HG03565 (cell line): Measurements from ENCODE around the gene ITPR2.
"Not testable (repeated sequence)": the region's sequence is repeated elsewhere in the genome, so short reads cannot be mapped to it uniquely, and the experiment has no call there.

Experiments used
- ATAC-seq: cut with Tn5 transposase; IDR thresholded peaks from one replicate; pipeline ENCODE4 v1.9.1; 2021; ENCODE audit warnings: mild to moderate bottlenecking, moderate library complexity; ENCODE audit not compliant: unreplicated experiment

Gene ITPR2

DNA sequence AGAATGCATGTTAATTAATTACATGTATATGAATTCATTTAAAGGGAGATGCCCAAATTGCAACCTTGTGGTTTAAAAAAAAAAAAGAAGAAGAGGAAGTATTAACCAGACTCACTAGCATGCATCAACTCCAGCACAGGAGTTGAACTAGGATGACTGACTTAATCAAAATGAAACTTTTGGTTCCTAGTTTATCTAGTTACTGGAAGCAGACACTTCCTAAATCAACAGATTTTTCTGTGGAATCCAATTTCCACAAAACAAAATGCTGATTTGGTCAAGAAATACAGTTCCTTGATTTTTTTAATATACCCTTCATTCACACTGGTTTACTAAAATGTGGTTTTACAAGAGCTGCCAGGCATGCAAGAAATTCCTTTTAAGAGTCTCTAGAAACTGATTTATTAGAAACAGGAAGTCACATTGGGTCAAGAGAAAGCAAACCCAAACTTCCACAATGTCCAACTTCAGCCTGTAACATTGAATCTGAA, 41.6 kb downstream of the ITPR2 start:
- ATAC-seq: peak; percentile 63

DNA sequence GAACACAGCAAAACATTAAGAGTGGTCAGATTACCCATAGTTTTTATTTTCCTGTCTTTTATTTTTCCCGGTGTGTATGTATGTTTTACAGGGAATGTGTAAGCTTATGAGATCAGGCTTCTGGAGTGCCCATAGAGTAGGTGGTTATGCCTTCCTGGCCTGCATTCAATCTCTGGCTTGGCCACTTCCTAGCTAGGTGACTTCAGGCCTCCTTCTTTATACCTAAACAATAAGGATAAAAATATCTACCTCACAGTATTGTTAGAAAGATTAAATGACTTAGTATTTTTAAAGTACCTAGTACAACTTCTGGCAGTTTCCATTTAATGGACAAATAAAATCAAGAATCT, 42.4 kb downstream of the ITPR2 start:
- no peak for ATAC-seq

DNA sequence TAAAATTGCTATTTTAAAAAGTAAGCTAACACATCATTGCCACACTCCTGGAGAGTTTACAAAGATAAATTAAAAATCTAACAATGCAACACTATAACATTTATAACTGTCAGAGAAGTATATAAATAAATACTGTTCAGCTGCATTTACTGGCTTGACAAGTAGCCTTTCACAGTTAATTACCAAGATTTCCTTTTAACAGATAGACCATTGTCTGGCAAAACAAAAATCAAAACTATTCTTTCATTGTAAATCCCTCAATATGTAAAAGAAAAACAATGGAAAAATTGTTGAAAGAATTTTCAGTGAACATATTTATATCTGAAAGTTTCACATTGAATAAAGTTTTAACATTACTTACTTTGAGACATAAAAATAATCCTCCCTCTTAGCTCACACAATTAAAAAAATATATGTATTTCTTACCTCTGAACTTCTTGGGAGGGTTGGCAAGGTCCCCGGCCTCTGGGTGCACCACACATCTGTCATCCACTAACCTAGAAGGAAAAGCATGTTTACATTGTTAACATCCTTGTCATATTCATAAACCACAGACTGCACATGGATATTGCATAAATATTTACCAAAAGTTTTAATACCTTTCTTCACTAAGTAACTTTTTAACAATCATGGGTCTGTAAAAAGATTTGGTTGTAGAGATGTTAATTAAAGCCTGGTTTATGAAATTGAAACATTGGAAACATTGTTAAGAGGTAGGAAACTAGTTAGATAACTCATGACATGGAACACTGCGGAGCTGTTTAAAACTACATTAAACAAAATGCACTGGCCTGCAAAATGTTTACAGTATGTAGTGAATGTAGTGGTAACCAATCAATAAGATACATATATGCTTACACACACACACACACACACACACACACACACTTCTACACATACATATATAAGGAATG, 43.0 kb downstream of the ITPR2 start:
- no peak for ATAC-seq

DNA sequence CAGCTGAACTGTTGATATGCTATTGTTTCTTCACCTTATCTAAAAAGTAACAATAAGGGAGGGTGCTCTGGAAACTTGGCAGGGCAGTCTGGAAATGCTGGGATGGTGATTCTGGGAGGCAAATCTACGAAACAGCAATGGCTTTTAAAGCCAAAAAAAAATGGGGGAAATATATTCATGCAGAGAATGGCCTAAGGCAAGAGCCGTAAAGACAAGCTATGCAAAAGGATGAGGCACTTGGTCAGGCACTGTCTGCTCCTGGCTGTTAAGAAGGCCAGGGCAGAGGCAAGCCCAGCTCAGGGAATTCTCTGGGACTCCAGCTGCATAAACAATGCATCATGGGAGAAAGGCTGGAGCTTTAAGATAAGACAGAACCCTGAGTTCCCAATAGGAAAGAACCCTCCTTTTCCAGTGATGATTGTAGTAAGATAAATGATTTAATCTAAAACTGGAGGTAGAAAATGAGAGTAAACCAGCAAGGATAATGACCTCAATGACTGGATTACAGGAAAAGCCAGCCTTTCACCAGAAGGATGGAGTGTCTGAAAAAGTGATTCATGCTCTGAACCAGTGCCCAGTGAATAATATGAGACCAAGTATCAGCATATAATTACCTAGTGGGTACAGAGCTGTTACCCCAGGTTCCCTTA, 46.0 kb downstream of the ITPR2 start:
- ATAC-seq: no peak

DNA sequence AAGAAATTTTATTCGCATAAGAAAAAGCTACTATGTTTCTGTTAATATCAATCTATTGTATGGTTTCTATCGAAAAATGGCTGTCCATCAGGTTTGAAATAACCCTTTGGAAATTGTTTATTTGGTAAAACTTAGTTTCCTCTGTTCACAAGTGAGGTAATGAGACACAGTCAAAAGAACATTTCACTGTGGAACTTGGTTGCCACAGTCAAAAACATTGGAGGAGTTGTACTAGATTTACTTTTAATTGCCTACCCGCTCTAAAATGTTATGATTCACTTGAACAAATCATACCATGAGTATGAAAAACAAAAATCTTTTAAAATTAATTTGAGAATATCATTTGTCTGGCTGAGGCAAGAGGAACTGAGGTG, 46.5 kb downstream of the ITPR2 start:
- no peak for ATAC-seq

DNA sequence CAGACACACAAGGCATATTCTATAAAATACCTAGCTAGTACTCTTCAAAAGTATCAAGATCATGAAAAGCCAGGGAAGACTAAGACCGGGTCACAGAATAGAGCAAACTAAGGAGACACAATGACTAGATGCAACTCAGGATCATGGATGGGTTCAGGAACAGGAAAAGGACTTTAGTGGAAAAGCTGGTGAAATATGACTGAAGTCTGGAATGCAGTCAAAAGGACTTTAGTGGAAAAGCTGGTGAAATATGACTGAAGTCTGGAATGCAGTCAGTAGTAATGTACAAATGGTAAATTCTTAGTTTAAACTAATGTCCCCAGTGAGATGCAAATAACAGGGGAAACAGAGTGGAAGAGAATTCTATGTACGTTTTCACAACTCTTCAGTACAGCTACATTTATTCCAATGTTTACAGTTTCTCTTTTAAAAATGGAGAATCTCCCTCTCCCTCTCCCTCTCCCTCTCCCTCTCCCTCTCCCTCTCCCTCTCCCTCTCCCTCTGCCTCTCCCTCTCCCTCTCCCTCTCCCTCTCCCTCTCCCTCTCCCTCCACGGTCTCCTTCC, 49.1 kb downstream of the ITPR2 start:
- not testable (repeated sequence) for ATAC-seq

DNA sequence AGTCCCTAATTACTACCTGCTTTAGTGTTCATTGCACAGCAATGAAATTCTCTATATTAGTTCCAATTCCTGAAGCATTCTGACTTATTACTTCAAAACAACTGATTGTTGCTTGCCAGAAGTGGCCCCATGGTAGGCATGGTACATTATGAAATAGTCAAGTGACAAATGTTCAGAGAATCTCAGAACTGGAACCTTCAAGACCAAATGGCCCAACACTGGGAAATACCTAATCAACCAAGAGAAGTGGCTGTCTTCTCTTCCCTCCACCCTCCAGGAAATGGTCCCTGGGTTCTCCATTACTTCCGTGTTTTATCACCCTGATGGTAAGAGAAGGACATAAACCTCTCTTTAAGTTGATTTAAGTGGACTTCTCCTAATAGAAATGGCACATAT, 49.9 kb downstream of the ITPR2 start:
- no peak for ATAC-seq

DNA sequence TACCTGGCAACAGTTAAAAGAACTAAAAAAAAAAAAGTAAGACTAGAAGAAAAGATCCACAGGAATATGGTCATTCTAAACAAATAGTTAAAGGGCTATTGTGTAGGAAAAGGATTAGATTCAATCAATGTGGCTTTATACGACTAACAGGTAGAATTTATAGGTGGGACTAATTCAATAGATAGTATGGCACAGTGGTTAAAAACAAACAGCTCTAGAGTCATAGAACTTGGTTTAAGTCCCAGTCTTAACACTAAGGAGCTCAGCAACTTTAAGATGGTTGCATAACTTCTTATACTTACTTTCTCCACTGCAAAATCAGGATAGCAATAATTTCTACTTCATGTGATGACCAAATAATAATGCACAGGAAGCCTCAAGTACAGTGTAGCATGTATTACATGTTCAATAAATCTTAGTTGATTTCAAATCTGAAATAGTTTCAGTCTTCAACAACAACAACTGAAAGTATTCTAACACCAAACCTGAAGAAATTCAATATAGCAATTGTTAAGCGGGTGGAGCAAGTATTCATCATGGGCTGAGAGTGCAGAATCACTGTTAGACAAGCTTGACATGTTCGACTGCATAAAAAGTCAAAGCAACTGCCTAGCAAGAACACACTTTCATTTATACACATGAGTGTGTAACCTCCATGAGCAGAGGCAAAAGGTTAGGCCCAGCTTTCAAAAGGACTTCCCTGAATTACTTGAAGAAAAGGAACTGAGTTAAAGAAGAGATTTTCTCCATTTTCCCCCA, 50.4 kb downstream of the ITPR2 start:
- ATAC-seq: no peak

DNA sequence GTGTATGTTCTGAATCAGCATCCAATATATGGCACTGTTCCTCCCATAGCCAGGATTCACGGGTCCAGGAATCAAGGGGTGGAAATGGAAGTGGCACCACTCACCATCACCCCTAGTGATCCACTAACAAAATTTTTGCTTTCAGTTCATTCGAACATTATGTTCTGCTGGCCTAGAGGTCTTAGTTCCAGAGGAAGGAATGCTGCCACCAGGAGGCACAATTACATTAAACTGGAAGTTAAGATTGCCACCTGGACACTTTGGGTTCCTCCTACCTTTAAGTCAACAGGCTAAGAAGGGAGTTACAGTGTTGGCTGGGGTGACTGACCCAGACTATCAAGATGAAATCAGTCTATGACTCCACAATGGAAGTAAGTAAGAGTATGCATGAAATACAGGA, 52.3 kb downstream of the ITPR2 start:
- ATAC-seq: not testable (repeated sequence)

DNA sequence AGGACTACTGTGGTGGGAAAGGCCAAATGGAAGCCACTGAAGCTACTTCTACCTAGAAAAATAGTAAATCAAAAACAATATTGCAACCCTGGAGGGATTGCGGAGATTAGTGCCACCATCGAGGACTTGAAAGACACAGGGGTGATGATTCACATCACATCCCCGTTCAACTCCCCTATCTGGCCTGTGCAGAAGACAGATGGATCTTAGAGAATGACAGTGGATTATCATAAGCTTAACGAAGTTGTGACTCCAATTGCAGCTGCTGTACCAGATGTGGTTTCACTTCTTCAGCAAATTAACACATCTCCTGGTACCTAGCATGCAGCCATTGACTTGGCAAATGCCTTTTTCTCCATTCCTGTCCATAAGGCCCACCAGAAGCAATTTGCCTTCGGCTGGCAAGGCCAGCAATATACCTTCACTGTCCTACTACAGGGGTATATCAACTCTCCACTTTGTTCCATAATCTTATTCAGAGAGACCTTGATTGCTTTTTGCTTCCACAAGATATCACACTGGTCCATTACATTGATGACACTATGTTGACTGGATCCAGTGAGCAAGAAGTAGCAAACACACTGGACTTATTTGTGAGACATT, 54.7 kb downstream of the ITPR2 start:
- ATAC-seq: not testable (repeated sequence)

DNA sequence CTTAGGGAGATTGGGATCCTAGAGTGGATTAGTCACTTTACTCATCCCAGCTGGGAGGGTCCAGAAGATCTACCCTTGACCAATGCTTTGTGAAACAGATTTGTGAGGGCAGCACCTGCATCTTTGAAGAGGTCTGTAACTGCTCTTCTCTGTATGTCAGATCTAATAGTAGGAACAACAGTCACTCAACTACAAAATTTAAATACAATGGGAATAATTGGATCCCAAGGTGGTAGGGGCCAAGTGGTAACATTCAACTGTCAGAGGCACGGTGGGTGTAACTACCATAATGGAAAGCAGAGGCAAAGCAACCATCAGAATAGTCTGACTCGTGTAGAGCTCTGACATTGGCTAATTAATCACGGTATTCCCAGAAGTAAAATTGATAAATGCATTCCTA, 55.8 kb downstream of the ITPR2 start:
- ATAC-seq: no peak

DNA sequence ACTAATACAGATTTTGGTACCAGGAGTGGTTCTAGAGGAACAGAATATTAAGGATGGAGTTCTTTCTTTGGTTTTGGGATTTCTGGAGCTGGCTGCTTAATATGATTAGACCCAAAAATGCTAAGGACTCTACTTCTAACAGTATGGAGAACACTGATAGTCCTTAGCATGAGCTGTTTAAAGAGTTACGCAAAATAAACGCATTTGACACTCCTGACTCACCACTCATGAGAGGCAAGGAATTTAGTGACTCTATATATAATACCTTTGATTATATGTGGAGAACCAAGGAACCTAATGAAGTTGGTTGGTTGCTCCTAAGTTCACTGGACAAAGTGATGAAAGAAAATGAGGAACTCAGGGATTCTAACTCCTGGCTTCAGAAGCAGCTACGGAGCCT, 57.0 kb downstream of the ITPR2 start:
- ATAC-seq: not testable (repeated sequence)

DNA sequence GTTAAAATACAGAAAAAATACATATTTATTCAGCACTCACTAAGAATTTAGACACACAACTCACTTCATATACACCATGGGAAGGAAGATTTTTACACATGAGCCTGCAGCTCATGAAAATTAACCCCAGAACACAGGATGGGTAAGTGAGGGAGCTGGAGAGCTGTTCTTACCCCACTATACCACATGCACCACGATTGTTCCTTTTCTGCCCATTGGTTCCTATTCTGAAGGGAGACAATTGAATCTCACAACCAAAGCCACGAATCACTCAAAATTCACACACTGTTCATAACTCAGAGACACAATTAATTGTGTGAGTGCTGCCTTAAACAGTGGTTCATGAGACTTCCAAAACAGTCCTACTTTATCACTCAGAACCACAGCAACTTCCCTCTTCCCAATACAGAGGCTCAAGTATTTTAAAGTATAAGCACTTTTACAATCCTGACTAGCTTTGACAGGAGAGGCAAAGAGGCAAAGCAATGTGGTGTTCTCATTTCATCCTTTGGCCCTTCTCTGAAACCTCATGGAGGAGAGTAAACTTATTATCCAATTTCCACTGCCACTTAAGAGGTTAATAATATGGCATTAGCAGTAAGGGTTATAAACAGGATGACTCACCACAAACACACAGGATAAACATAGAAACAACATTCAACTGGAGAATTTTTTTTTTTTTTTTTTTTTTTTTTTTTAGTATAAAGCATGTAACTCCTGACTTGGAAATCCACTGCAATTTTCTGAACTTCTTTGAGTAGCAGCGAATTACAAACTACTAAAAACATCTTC, 59.5 kb downstream of the ITPR2 start:
- no peak for ATAC-seq

DNA sequence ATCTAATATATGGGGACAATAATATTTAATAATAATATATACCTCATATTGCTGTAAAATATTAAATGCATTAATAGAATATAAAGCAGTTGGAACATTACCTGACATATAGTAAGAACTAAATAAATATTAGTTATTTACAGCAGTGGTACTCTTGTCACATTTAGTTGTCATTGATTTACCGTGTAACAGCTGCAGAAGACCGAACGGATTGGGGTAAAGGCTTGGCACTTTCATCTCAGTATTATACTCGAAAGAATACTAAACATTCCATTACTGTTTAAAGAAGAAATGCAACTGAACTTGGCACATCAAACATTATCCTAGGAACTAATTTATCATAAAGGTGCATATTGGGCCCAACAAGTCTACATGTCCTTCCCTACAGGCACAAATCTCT, 61.1 kb downstream of the ITPR2 start:
- no peak for ATAC-seq

DNA sequence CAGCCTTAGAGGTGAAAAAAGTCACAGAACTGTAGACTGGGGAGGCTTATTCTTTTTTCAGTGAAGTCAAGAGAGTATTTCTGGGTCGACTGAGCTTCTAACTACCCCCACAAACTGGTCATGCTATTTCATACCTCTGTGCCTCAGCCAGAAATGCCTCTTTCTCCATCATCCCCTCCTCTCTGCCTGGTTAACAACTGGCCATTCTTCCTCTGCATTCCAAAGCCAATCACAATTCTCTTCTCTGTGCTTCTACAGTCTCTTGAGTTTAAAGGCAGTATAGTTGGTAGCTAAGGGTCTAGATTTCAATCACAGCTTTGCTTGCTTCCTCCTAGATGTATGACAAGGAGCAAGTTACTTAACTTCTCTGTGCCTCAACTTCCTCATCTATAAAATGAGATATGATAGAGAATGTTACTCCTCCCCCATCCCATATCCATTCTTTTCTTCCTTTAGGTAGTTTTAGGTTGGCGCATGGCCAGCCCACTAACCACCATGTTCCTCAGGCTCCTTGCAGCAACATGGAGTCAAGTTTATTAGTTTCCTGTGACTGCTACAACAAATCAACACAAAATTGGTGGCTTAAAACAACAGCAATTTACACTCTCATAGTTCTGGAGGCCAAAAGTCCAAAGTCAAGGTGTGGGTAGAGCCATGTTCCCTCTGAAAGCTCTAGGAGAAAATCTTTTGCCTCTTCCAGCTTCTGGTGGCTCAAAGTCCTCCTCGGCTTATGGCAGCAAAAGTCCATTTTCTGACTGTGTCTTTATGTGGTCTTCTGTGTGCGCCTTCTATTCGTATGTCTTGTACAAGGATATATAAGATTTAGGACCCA, 62.5 kb downstream of the ITPR2 start:
- no peak for ATAC-seq

DNA sequence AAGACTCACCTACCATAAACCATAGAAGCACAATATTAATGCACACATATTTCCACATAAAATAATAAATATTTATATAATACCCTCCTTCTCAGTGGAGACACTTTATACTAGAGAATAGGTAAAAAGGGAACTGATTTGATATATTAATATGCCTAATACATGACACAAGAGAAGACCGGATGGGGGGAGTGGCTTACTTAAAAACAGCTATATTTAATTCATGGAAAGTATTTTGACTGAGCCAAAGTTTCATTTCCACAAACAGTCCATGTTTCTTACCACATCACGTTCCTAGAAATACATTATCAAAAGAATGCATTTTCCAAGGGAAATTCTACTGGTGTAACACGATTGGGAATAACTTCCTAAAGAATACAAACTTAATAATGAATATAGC, 63.4 kb downstream of the ITPR2 start:
- no peak for ATAC-seq

DNA sequence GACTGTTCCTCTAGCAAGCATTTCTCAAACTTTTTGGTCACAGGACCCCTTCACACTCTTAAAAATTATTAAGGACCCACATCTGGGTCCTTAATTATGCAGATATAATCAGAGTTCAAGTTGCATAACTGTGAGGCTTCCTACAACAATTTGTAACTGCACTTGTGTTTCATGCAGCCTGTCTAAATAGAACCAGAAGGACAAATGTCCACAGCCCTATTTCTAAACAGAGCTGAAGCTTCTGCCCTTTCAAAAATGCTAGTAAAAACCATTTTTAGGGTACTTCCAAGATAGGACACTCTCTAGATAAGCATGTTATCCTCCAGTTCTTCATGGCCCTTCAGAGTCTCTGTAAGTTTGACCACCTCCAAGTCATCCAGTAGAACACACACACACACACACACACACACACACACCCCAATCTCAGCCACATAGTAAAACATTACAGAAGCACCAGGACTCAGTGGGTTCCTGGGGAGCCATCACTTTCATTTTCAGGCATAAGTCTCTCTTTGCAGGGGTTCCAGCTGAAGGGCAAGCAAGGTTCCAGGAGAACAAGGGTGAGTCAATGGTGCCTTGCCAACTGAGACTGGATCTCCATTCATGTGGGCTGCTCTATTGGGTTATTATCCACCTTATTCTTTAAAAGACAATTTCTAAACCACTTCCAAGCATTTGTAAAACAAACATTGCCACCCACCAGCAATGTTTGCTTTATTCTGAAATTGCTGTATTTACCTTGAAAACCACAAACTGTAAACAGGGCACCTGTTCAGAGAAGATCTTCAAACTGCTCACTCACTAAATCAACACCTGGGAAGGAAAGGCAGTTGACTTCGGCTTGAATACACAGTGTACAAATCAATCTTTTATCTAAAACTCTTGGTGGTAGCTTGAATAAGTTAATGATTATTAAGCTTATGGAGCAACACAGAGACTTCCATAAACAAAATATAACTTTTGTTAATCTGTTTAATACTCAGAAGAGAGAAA, 64.1 kb downstream of the ITPR2 start:
- no peak for ATAC-seq

DNA sequence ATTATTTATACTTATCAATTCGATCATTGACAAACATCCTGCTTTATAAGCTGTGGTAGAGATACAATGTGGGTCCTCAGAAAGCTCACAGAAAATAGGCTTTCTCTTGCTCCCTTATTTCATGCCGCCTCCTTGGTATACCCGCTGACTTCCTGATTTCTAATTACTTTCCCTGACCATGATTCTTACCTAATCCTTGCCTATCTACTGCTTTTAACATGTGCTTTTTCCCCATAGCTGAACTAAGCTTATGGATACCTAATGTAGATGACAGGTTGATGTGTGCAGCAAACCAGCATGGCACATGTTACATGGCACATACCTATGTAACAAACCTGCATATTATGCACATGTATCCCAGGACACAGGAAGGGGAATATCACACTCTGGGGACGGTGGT, 65.1 kb downstream of the ITPR2 start:
- ATAC-seq: no peak
